ENCODE measurements around the gene EXOC1. TPM values are rescaled to one million over a fixed set of nuclear protein-coding genes. Genes with fewer than 3 reads are reported as not detected.
A peak's percentile ranks its signal among the peaks of the same experiment; 100 is the strongest.

EXOC1 gene
- total and polyA plus RNA-seq, 9 of the 15 experiments (the other 6 are each of a cell fraction or from before 2014, with no cell fraction given) = 16.0 to 45.5 (median 26.2) TPM

GRCh38 chr4:55853484-55854046, at the start of gene EXOC1 (continued):
- TF ChIP-seq E2F8 (IDR thresholded peaks at IDR 0.05; ENCODE audit: low read depth, partially characterized antibody) (peak; percentile 99), POLR2AphosphoS5 (IDR thresholded peaks at IDR 0.05; ENCODE audit: control insufficient read depth, insufficient read depth, low read depth, low read length) (peak; percentile 58), TBL1XR1 (IDR thresholded peaks at IDR 0.05; ENCODE audit: low read length in 2 of 2) (no peak), KLF13 (tag; IDR thresholded peaks at IDR 0.05; ENCODE audit: borderline replicate concordance, low read depth) (no peak), RFX1 (IDR thresholded peaks at IDR 0.05) (no peak), NFRKB (IDR thresholded peaks at IDR 0.05; ENCODE audit: low read depth) (no peak), NR0B1 (IDR thresholded peaks at IDR 0.05; ENCODE audit: partially characterized antibody) (no peak), SMAD4 (CRISPR knock-in tag; conservative IDR thresholded peaks at IDR 0.05) (no peak), CEBPG (CRISPR knock-in tag; IDR thresholded peaks at IDR 0.05) (no peak), CEBPG (tag; conservative IDR thresholded peaks at IDR 0.05 in 1 of 2, IDR thresholded peaks at IDR 0.05 in 1 of 2) (no peak), HMG20A (CRISPR knock-in tag; conservative IDR thresholded peaks at IDR 0.05) (no peak), ZNF3 (CRISPR knock-in tag; IDR thresholded peaks at IDR 0.05) (no peak), ZBED1 (IDR thresholded peaks at IDR 0.05) (no peak), SFPQ (IDR thresholded peaks at IDR 0.05; ENCODE audit: low read depth, low read length) (no peak), KLF6 (CRISPR knock-in tag; IDR thresholded peaks at IDR 0.05; ENCODE audit: borderline replicate concordance) (peak; percentile 61; the same call in 1 of the 2 replicates), KDM1A (IDR thresholded peaks at IDR 0.05) (no peak), ELK3 (CRISPR knock-in tag; IDR thresholded peaks at IDR 0.05) (no peak), RBM14 (IDR thresholded peaks at IDR 0.05; ENCODE audit: borderline replicate concordance, insufficient read depth, low read depth, low read length) (no peak), KLF16 (IDR thresholded peaks at IDR 0.05) (no peak), DNMT1 (IDR thresholded peaks at IDR 0.05) (no peak), HNRNPUL1 (IDR thresholded peaks at IDR 0.05; ENCODE audit: low read length) (no peak)

Data from K562 (cell line).